GM21515 (cell line): Measurements from ENCODE around the gene KPNA6.

Experiments used
- ATAC-seq: cut with Tn5 transposase; IDR thresholded peaks from one replicate; pipeline ENCODE4 v1.9.1; 2021; ENCODE audit not compliant: unreplicated experiment

KPNA6 gene

DNA sequence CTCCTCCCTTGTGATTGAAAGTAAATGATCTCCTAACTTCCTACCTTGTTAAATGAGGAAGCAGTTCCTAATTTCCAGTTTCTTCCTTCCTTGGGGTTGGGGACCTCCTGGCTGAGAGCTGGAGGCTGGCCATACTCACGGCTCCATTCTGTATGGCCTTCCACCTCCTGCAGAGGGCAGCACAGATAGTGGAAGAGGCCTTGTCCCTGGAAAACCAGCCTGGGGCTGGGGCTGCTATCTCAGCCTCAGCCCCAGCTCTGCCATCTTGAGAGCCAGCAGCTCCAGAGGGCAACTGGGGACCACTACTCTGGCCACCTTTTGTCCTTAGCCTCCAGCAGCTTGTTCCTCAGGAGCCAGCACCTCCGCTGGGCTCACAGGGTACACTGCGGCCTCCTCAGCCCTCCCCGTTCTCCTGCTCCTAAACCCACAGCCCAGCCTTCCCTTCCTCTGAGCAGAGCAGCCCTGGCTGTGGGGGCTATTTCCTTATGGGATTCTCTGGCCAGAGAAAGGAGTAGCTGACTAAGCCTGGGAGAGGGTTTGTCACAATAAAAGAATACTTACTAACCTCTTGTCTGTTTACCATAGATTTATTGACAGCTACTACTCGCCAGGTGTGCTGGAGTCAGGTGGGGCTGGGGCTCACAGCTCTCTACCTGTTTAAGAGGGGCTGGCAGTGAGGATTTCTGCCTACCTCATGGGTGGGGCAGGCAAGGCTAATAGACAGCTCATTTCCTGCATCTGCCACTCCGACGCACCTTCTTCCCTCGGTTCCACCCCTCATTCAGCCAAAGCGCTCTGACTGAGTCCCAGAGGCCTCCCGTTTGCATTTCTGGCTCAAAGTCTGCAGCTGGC, 108.0 kb downstream of the KPNA6 start:
- ATAC-seq = peak; percentile 49

DNA sequence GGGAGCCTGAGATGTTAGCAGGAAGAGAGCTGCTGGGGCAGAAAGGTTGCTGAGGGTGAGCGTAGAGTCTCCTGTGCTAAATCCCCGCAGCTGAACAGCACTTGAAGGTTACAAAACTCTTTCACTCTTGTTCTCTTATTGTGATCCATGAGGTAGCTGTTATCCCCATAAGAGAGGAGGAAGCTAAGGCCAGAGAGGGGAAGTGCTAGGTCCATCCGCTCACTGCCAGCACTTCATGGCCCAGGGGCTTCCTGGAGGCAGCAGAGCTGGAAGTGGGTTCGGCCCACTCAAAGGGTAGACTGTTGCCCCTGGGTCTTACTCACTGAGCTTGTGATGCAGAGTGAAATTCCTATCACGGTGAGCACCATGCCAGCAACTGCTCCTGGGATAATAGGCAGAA, 108.7 kb downstream of the KPNA6 start:
- ATAC-seq = no peak

DNA sequence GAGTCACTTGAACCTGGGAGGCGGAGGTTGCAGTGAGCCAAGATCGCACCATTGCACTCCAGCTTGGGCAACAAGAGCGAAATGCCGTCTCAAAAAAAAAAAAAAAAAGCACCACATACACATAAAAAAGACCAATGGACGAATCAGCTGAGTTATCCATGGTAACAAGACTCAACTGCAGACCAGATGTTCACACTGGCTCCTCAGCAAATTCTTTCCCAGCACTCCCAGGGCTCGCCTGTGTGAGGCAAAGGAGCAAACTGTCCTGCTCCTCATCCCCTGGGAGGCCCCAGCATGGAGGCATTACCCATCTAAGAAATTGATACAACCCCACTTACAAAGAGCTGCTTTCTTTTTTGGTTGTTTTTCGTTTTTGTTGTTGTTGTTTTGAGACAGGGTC, 111.2 kb downstream of the KPNA6 start:
- ATAC-seq = no peak

DNA sequence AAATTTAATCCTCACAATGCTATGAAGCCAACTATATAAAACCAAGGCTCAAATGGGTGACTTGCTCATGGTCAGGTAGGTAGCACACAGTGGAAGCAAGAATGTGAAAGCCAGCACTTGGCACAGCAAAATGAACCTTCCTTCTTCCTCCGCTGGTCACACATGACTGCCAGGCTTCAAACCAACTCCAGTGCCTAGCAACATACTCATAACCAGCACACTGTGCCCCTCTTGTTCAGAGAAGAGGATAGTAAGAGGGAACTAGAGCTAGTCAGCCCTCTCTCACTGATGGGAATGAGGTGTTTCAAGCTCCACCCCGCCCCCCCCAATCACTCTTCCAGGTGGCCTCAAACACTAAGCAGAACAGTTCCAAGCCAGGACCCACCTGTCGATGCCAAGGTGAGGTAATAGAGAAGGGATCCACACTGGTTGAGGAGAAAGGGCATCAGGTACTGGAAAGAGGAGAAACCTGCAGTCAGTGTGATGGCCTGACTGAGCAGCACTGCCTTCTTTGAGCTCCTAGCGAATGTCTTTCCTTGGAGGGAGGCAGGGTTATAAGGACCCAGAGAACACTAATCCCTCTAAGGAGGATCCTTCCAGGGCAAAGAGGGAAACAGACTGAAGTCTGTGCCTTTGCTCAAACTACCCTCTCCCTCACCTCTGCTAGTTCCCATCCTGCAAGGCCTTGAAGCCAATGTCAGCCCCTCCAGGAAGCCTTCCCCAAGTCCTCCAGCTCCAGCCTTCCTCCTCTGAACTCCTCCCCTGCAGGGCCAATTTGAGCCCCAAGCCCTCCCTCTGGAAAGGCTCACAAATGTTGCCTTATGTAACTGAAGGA, 113.1 kb downstream of the KPNA6 start:
- no peak for ATAC-seq

DNA sequence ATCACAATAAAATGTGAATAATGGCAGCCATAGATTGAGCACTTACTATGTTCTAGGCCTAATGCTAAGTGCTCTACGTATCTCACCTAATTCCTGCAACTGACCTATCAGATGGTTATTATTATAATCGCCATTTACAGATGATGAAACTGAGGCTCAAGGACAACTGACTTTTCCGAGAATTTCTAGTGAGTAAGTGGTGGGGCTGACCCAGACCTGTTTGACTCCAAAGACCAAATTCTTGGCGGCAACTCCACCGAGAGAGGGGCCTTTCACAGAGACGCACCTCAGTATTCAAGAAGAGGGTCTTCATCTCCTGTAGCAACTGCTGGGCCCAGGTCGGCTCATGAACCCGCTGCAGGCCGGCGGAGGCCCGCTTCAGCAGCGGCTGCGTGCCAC, 113.7 kb downstream of the KPNA6 start:
- ATAC-seq = peak; percentile 6

DNA sequence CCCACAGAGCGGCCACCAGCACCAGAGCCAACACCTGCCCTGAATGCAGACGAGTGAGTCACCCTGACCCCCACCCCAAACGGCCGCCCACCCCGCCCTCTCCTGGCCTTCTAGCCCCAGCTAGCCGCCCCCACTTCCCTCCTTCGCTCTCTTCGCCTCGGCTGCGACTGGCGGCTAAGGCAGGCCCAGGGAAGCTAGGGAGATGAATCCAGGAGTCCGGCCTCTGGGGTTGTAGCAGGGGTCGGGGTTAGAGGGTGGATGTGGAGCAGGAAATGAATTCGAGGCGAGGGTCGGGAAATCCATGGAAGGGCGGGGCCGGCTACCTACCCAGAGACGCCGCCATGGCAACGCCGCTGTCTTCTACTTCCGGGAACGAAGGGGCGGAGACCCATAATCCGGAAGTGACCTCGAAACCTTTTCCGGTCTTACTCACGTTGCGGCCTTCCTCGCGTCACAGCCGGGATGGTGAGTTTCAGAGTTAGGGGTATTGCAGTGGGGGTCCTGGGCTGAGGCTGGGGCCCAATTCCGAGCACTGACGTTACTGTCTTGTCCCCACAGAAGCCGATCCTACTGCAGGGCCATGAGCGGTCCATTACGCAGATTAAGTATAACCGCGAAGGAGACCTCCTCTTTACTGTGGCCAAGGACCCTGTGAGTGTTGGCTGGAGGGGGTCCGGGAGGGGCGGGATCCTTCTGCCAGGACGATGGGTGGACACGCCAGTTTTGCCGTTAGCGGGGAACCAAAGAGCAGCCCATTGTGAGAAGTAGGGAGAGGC, 114.3 kb downstream of the KPNA6 start, which contains the start of the genes EIF3I and TMEM234:
Gene EIF3I, plus strand, starts transcription at position 428 of the 776 bp plus-strand sequence. Its CDS starts 35 bp downstream, at position 463.
Gene TMEM234, minus strand, starts transcription at position 374 of the 776 bp plus-strand sequence. Its CDS starts 31 bp downstream, at position 343.
- peak; percentile 88 for ATAC-seq

DNA sequence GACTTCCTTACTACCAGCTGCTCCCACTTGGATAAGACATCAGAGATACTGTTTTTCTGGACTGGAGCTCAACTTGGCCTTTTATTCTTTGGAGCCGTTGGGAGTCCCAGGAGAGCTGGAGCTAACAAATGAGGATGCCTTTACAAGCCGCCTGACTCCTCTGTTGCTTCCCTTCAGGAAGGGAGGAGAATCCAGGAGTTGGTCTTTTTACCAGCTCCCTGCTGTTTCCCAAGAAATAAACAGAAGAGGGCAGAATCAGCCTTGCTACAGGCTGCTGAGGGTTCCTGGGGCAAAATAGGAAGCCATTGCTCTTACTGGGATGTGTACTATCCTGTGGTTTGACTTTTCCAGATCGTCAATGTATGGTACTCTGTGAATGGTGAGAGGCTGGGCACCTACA, 115.8 kb downstream of the KPNA6 start:
- no peak for ATAC-seq

DNA sequence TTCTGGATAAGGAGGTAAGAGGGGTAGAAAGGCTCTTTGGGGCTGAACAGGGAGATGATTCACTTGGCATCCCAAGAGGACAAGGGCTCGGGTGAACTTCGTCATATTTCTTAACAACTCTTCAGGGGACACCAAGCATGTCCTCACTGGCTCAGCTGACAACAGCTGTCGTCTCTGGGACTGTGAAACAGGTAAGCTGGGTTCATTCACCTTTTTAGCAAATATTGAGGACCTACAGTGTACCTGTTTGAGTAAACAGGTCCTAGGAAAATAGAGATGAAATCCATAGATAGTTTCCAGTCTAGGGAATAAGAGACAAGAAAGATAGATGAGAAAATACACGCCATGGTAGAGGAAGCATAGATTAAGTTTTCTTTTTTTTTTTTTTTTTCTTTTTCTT, 116.4 kb downstream of the KPNA6 start:
- no peak for ATAC-seq
